NCI-H774 (cell line): Measurements from ENCODE around the gene GPAT2.
"Not testable (repeated sequence)": the region's sequence is repeated elsewhere in the genome, so short reads cannot be mapped to it uniquely, and the experiment has no call there.

ENCODE experiments used
- DNase-seq: peaks from one replicate; lab custom pipeline; 2025; lab: John Stamatoyannopoulos, UW

GPAT2 gene

DNA sequence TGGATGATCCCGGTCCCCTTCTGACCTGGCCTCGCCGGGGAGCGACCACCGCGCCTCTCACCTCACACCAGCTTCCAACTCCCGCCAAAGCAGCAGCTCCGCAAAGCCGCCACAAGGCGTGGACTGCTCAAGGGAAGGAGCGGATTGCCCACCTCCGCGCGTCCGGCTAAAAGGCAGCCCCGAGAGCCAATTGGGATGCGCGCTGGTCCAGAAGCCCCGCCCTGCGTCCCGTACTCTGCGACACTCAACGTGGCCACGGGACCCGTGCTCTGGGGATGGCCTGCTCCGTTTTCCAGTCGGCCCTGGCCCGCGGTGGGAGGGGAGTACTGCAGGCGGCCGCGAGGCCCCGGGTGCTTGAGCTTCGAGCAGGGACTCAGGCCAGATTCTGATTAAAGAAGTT, at the start of gene GPAT2:
GPAT2 (minus strand) TSS at position 125 of the 400 bp plus-strand sequence. CDS start 2,557 bp downstream, outside the sequence.
- DNase-seq: not testable (repeated sequence)

- DNase-seq: no peak
These were observed 49.5 kb upstream of the GPAT2 start for GRCh38 chr2:96083989-96084857.

- DNase-seq: no peak
These were observed 48.6 kb upstream of the GPAT2 start for GRCh38 chr2:96083064-96083939.

- no peak for DNase-seq
These were observed 47.7 kb upstream of the GPAT2 start for GRCh38 chr2:96082211-96083063.

GRCh38 chr2:96081042-96081441, 46.3 kb upstream of the GPAT2 start:
- no peak for DNase-seq

GRCh38 chr2:96075199-96075771, 40.6 kb upstream of the GPAT2 start:
- no peak for DNase-seq

GRCh38 chr2:96074156-96074555, 39.4 kb upstream of the GPAT2 start:
- DNase-seq: no peak

GRCh38 chr2:96073170-96073775, 38.6 kb upstream of the GPAT2 start:
- DNase-seq: no peak

DNA sequence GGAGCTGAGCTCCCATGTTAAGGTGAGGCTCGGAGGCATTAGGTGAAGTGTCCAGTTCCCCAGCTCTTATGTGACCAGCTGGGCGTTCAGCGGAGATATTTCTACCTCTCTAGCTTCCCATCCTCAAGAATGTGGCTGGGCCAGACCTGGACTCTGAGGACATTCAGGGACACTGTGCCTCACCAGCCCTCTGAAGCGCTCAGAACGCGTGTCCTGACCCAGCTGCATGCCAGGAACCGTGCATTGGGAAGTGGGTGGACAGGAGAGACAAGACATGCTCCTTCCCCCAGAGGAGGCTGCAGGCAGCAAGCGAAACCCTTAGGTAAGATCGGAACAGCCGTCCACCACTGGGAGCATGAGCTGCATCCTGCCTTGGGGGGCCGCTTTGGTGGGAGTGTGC, 38.0 kb upstream of the GPAT2 start:
- no peak for DNase-seq

- not testable (repeated sequence) for DNase-seq
These were observed 37.3 kb upstream of the GPAT2 start for GRCh38 chr2:96071977-96072491.

DNA sequence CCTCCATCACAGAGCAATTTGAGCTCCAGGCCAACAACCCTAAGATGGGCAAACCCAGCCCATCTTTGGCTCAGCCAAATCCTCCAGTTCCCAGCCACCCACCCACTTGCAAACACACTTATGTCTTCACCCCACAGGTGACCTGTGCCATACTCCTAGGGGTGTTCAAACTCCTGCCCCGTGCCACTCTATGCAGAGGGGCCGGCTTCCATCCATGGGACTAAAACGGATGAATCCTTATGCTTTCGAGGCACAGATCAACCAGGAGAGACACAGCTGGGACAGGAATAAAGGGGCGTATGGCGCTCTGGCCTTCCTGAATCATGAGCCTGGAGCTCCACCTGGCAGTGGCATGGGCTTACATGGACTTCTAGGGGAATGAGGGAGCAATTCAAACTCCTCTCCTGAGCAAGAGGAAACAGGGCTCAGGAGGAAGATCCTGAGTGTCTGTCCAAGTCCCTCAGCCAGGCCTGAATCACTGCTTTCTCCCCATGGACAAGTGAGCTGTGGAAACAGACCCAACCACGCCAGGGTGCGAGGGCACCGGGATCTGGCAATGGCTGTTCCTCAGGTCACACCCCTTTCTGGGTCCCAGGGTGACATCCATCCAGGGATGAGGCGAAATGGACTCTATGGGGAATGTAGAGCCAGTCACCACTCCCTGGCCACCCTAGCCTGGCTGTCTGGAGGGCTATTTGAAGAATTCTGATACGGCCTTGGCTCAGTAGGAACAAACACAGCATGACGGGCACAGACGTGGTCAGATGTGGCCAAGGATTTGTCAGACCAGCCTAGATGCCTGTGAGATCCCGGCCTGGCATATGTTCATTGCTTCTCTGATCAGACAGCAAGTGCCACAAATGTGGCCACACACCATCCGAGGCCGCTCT, 36.6 kb upstream of the GPAT2 start:
- not testable (repeated sequence) for DNase-seq

GRCh38 chr2:96070351-96070750, 35.6 kb upstream of the GPAT2 start:
- not testable (repeated sequence) for DNase-seq

GRCh38 chr2:96069878-96070277, 35.2 kb upstream of the GPAT2 start:
- DNase-seq: not testable (repeated sequence)

GRCh38 chr2:96067902-96068581, 33.3 kb upstream of the GPAT2 start:
- DNase-seq: peak; percentile 40

DNA sequence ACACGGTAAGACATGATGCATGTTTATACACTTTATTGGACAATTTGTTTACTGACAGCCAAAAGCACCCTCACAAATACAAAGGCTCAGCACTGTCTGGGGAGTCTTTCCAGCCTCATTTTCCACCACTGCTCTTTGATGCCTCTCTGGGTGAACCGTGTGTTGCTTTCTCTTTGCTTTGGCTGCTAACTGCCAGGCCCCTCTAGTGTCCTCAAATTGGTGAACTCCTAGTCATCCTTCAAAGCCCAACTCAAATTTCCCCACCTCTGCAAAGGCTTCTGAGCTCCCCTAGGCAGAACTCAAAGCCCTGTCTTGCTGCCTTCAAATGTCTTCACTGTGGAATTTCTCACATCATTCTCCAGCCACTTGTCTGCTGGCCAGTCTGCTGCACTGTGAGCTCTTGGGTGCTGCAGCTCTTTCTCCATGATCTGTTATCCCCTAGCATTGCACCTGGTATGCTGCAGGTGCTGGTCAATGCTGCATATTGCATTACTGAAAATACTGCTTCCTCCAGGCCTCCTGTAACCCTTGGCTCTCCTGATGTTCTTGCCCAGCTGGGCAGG, 32.5 kb upstream of the GPAT2 start:
- DNase-seq: not testable (repeated sequence)

GRCh38 chr2:96066511-96066910, 31.8 kb upstream of the GPAT2 start:
- not testable (repeated sequence) for DNase-seq

DNA sequence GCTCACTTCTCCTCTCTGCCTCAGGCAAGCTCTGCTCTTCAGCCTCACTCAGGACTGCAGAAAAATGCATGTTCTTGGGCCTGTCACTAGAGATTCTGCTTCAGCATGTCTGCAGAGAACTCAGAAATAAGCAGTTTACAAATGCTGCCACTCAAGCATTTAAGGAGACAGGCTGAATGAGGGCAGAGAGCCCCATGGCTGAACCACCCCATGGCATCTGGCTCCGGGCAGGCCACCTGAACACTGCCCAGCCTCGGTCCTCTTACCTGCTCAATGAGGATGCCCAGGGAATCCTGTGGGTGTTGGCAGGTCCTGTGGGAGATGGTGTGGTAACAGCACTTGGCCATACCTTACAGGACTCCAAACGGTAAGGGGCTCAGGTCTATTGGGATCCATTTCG, 31.2 kb upstream of the GPAT2 start:
- not testable (repeated sequence) for DNase-seq

GRCh38 chr2:96065381-96065930, 30.7 kb upstream of the GPAT2 start:
- no peak for DNase-seq
